ENCODE data around the gene CHST13.
"Not testable (repeated sequence)": the region's sequence is repeated elsewhere in the genome, so short reads cannot be mapped to it uniquely, and the experiment has no call there.

CHST13 gene

GRCh38 chr3:126527006-126527405 is 3.1 kb downstream of the CHST13 start:
- no peak for DNase-seq

DNA sequence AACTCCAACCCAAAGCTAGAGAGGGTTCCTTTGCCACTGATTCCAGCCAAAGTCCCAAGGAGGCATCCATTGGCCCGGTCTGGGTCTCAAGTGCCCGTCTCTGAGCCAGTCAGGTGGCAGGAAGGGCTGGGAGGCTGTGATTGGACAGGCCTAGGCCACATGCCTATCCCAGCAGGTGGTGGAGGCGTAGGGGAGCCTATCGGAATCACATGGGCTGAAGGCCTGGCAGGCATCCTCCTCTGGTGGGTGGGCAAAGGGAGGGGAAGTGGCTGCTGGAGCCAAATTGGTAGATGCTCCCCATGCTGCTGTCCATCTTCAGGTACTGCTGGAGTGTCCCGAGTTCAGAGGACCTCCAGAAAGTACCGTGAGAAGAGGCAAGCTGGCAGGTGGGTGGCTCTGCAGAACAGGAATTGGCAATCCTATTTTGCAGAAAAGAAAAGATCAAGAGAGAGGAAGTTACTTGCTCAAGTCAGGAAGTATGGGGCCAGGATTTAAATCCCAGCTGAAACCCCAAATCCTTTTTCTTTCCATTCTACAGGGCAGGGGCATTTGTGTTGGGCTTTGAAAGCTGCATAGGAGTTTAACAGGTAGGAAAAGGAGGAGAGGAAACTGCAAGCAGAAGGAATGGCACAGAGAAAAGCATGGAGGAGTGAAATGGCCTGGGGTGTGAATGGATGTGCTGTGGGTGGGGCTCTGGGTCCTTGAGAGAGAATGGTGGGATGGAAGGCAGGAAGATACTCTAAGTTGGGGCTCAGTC is 3.7 kb downstream of the CHST13 start:
- DNase-seq: no peak

- DNase-seq: no peak
Observed at GRCh38 chr3:126528419-126528799, 4.5 kb downstream of the CHST13 start.

DNA sequence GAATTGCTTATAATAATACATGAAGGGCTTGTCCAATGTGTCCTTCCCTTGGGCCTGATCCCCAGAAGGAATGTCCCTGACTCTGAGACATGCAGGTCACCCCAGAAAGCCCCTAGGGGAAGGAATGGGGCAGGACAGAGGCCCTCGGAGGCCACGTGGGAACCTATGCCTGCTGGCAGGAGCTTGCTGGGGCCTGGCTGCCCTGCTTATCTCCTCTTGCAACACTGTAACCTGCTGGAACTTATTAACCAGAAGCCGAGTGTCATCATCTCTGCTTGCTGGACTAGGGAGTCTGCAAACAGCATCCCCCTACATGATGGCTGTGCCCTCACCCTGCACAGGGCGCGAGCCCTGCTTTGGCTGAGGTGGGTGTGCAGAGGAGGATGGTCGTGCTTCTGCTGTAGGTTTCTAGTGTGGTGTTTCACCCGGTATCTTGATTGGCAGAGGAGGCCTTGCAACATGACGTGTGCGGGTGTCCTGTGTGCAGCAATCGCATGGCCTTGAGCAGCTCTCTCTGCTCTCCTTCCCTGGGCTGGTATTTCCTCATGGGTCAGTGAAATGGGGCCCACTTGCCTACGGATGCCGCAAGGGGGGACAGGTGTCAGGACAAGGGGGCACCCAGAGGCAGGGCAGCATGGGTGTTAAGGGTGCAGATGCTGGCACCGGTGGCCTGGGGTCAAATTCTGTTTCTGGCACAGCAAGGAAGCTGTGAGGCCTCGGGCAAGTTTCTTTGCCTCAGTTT is 5.0 kb downstream of the CHST13 start:
- DNase-seq: no peak

DNA sequence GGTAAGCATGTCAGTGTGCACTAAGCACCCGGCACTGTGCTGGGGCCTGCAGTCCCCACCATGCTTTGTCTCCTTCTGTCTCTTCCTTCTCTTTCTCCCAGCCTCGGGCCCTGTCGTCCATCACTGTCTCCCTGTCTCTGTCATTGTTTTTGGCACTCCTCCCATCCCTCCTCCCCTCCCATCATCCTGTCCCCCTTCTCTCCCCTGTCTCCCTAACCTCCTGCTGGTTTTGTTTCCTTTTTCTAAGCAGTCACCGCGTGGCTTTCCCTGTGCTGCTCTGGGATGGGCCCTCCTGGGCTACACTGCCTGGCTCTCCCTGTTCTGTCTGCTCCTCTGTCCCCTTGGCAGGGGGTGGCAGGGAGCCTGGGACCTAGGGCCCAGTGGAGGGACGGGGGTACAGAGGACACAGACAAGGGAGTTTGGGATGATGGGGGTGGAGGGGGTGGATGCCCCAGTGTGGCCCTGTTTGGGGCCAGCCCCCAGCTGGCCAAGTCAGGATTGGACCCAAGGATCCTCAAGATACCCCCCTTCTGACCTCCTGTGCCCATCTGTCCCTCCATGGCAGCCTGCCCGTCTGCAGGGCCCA is 5.7 kb downstream of the CHST13 start:
- DNase-seq: no peak

- no peak for DNase-seq
Observed at GRCh38 chr3:126530171-126531050, 6.5 kb downstream of the CHST13 start.

DNA sequence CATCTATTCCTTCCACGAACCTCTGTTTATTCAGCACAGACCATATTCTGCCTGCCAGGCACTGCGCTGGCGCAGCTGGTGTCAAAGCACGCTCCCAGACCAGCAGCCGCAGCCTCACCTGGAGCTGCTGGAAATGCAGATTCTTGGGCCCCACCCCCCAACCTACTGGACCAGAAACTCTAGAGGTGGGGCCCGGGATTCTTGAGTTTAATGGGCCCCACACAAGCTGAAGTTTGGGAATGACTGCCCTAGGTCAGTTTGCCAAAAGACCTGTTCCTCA is 7.0 kb downstream of the CHST13 start:
- no peak for DNase-seq

DNA sequence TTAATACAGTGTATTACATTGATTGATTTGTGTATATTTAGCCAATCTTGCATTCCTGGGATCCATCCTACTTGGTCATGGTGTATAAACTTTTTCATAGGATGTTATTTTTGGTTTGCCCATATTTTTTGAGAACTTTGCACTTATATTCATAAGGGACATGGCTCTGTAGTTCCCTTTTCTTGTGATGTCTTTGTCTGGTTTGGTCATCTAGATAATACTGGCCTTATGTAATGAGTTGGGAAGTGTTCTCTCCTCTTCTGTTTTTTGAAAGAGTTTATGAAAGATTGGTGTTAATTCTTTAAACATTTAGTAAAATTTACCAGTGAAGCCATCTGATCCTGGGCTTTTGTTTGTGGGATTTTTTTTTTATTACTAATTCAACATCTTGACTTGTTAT is 9.6 kb downstream of the CHST13 start:
- DNase-seq: no peak

DNA sequence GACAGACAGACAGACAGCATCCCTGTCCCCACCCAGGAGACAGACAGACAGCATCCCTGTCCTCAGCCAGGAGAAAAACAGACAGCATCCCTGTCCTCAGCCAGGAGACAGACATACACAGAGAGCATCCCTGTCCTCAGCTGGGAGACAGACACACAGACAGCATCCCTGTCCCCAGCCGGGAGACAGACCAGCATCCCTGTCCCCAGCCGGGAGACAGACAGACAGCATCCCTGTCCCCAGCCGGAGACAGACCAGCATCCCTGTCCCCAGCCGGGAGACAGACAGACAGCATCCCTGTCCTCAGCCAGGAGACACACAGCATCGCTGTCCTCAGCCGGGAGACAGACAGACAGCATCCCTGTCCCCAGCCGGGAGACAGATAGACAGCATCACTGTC is 10.8 kb downstream of the CHST13 start:
- DNase-seq: not testable (repeated sequence)

DNA sequence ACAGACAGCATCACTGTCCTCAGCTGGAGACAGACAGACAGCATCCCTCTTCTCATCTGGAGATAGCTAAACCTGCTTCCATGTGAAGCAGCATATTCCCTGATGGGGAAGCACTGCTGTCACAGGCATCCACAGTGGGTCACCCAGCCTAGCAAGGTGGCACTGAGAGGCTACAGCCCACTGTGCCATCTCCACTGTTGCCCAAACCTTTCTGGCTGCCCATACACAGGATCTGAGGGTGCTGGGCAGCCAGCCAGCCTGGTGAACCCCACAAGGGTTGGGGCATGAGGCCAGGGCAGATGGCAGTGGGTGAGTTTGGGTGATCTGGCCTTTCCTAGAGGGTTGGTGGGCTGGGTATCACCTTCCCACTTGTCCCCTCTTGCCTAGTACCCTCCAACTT is 11.7 kb downstream of the CHST13 start:
- DNase-seq: no peak

- DNase-seq: no peak
Observed at GRCh38 chr3:126536126-126536525, 12.2 kb downstream of the CHST13 start.

GRCh38 chr3:126537116-126537729 is 13.3 kb downstream of the CHST13 start:
- DNase-seq: no peak

GRCh38 chr3:126537730-126538281 is 13.9 kb downstream of the CHST13 start:
- DNase-seq: no peak

DNA sequence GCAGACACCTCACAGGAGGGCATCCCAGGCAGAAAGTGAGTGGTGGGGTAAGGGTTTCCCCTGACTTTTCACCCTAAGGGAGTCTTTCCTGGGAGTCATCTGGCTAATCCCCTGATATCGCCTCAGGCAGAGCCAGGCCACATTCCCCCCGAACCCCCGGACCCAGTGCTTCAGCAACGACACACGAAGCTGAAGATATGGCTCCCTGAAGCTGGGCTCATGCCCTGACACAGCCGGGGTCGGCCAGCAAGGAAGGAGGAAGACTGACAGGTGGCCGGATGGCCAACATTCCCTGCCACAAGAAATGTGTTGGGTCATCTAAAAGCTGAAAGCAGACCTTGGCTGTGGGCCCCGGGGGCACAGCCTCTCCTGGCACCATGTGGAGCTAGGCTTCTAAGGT is 14.4 kb downstream of the CHST13 start:
- DNase-seq: no peak

DNA sequence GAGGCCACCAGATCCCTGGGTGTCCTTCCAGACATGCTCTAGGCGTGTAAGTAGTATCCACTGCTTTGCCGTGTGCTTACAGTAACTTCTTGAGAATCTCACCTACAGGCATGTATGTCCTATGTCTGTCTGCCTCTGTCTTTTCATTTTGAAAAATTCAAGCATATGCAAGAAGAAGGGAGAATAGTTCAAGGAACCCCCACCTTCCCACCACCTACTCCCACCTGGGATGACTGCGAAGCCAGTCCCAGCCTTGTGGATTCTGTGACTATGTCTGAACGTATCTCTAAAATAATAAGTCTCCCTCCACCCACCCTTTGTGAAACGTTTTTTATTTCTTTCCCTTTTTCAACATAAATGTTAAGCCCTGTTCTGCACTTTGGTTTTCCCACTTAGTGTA is 15.0 kb downstream of the CHST13 start:
- no peak for DNase-seq

GRCh38 chr3:126539558-126540250 is 15.7 kb downstream of the CHST13 start:
- DNase-seq: no peak

GRCh38 chr3:126540342-126540849 is 16.4 kb downstream of the CHST13 start:
- DNase-seq: no peak

- no peak for DNase-seq
Observed at GRCh38 chr3:126540951-126541627, 17.1 kb downstream of the CHST13 start.

DNA sequence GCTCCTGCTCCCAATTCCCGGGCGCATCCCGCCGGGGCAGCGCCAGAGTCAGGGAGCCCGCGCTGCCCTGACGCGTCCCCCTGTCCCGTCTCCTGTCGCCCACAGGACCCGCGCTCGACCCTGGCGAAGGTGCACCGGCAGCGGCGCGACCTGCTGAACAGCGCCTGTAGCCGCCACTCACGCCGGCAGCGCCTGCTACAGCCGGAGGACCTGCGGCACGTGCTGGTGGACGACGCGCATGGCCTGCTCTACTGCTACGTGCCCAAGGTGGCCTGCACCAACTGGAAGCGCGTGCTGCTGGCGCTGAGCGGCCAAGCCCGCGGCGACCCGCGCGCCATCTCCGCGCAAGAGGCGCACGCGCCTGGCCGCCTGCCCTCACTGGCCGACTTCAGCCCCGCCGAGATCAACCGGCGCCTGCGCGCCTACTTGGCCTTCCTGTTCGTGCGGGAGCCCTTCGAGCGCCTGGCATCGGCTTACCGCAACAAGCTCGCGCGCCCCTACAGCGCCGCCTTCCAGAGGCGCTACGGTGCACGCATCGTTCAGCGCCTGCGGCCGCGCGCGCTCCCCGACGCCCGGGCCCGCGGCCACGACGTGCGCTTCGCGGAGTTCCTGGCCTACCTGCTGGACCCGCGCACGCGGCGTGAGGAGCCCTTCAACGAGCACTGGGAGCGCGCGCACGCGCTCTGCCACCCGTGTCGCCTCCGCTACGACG is 17.8 kb downstream of the CHST13 start:
- no peak for DNase-seq
